Measurements from ENCODE around the gene EVA1A. TPM values are rescaled to one million over a fixed set of nuclear protein-coding genes. Genes with fewer than 3 reads are reported as not detected.

Gene EVA1A
- total and polyA plus RNA-seq, 5 donors from 2014 or later: not detected

DNA sequence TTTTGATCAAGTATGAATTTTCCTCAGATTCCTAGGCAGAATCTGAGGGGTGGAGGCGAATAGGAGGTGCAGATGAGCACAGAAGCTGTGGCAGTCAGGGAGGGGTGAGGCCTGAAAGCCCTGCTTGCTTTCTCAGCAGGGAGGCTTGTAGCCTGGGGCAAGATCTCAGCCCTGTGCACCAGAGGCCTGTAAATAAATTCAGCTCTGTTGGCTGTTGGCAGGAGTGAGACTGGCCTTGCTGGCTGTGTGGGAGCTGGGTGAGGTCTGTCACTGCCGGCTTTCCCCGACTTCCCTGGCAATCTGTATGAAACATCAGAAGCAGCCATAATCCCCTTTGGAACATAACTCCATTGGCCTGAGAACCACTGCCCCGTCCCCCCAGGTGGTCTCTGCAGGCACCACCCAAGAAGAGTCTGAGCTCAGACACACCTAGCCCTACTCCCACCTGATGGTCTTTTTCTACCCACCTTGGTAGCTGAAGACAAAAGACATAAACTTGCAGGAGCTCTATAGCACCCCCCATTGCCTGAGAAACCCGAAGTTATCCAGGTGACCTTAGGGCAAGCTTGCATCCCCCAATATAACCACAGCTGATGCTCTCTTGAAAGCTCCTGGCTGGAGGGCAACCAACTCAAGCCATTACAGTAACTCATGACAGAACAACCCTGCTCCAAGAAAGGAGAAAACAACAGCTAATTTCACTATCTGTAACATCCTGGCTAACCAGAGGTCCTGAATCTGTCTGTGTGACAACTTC lies 32.3 kb downstream of the EVA1A start:
- H3K27me3 ChIP-seq (ENCODE audit: control insufficient read depth, insufficient read depth, low read length): peaks cover 4% of the 10 kb centered on the region
- peaks cover 8% of the 10 kb centered on the region for H3K27me3 Mint-ChIP-seq
- H3K36me3 ChIP-seq (ENCODE audit: control insufficient read depth, insufficient read depth, low read length): no peaks in the 10 kb centered on the region
- no peak for ATAC-seq (ENCODE audit: low read depth in 2 of 2)
- H3K27ac ChIP-seq (ENCODE audit: insufficient read depth, low read length, poor library complexity, severe bottlenecking): no peak overlapping the region
- H3K4me1 ChIP-seq (ENCODE audit: control insufficient read depth, insufficient read depth, low read length, poor library complexity, severe bottlenecking): no peaks in the 10 kb centered on the region
- H3K4me3 Mint-ChIP-seq: no peak overlapping the region
- no peak for DNase-seq
- no peaks in the 10 kb centered on the region for H3K36me3 Mint-ChIP-seq
- no peak overlapping the region for H3K4me3 ChIP-seq (ENCODE audit: low read depth, low read length)
- H3K9me3 Mint-ChIP-seq: peaks cover 0 to 4% (median 0%) of the 10 kb centered on the region in 7 donors
- H3K9me3 ChIP-seq (ENCODE audit: control insufficient read depth in 2 of 2, low read length in 2 of 2): no peaks in the 10 kb centered on the region
- H3K4me1 Mint-ChIP-seq: no peaks in the 10 kb centered on the region
- no peak overlapping the region for H3K27ac Mint-ChIP-seq

DNA sequence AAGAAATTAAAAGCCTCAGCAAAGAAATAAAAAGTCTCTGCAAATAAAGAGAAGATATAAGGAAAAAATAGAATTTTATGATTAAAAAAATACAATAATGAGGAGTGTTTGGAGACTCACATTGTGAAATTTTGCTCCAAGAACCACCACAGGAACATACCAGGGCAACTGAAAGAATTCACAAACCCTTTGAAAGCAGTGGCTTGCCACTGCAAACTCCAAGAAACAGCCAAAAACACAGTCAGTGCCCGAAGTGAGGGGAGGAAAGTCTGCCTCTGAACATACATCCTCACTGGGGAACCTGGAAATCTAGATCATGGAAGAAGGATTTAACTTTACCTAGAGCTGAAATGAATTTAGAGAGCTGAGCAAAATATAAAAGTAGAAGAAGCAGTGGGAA lies 33.1 kb downstream of the EVA1A start:
- H3K36me3 ChIP-seq (ENCODE audit: control insufficient read depth, insufficient read depth, low read length): no peaks in the 10 kb centered on the region
- no peak overlapping the region for H3K4me3 Mint-ChIP-seq
- no peak overlapping the region for H3K27ac Mint-ChIP-seq
- DNase-seq (no peak), ATAC-seq (ENCODE audit: low read depth in 2 of 2) (no peak)
- no peaks in the 10 kb centered on the region for H3K36me3 Mint-ChIP-seq
- H3K4me3 ChIP-seq (ENCODE audit: low read depth, low read length): no peak overlapping the region
- H3K9me3 Mint-ChIP-seq: peaks cover 0 to 4% (median 0%) of the 10 kb centered on the region in 7 donors
- H3K9me3 ChIP-seq (ENCODE audit: control insufficient read depth in 2 of 2, low read length in 2 of 2): no peaks in the 10 kb centered on the region
- no peaks in the 10 kb centered on the region for H3K4me1 ChIP-seq (ENCODE audit: control insufficient read depth, insufficient read depth, low read length, poor library complexity, severe bottlenecking)
- H3K4me1 Mint-ChIP-seq: no peaks in the 10 kb centered on the region
- no peak overlapping the region for H3K27ac ChIP-seq (ENCODE audit: insufficient read depth, low read length, poor library complexity, severe bottlenecking)
- H3K27me3 Mint-ChIP-seq: peaks cover 8% of the 10 kb centered on the region
- peaks cover 4% of the 10 kb centered on the region for H3K27me3 ChIP-seq (ENCODE audit: control insufficient read depth, insufficient read depth, low read length)

DNA sequence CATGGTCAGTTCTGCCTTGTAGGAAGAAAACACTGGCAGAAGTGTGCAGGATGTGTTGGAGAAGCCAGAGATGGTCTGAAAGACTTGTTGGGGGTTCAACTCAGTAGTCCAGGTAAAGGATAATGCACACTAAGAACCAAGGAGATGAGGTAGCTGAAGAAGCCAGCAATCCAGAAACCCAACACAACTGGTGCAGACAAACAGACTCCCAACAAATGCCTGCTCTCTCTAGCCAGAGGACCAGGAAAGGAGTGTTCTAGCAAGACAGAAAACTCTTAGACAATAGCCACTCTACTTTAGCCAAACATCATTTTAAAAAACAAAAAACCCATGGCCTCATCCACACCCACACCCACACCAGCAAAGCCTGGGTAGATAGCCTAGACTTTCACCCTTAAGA lies 33.9 kb downstream of the EVA1A start:
- no peaks in the 10 kb centered on the region for H3K36me3 ChIP-seq (ENCODE audit: control insufficient read depth, insufficient read depth, low read length)
- no peak overlapping the region for H3K4me3 Mint-ChIP-seq
- H3K4me1 Mint-ChIP-seq: no peaks in the 10 kb centered on the region
- no peaks in the 10 kb centered on the region for H3K4me1 ChIP-seq (ENCODE audit: control insufficient read depth, insufficient read depth, low read length, poor library complexity, severe bottlenecking)
- ATAC-seq (ENCODE audit: low read depth in 2 of 2) (no peak), DNase-seq (no peak)
- no peaks in the 10 kb centered on the region for H3K9me3 ChIP-seq (ENCODE audit: control insufficient read depth in 2 of 2, low read length in 2 of 2)
- H3K27me3 ChIP-seq (ENCODE audit: control insufficient read depth, insufficient read depth, low read length): peaks cover 4% of the 10 kb centered on the region
- H3K27ac ChIP-seq (ENCODE audit: insufficient read depth, low read length, poor library complexity, severe bottlenecking): no peak overlapping the region
- no peak overlapping the region for H3K27ac Mint-ChIP-seq
- no peaks in the 10 kb centered on the region for H3K36me3 Mint-ChIP-seq
- H3K4me3 ChIP-seq (ENCODE audit: low read depth, low read length): no peak overlapping the region
- H3K9me3 Mint-ChIP-seq: peaks cover 0 to 4% (median 0%) of the 10 kb centered on the region in 7 donors
- H3K27me3 Mint-ChIP-seq: peaks cover 8% of the 10 kb centered on the region

DNA sequence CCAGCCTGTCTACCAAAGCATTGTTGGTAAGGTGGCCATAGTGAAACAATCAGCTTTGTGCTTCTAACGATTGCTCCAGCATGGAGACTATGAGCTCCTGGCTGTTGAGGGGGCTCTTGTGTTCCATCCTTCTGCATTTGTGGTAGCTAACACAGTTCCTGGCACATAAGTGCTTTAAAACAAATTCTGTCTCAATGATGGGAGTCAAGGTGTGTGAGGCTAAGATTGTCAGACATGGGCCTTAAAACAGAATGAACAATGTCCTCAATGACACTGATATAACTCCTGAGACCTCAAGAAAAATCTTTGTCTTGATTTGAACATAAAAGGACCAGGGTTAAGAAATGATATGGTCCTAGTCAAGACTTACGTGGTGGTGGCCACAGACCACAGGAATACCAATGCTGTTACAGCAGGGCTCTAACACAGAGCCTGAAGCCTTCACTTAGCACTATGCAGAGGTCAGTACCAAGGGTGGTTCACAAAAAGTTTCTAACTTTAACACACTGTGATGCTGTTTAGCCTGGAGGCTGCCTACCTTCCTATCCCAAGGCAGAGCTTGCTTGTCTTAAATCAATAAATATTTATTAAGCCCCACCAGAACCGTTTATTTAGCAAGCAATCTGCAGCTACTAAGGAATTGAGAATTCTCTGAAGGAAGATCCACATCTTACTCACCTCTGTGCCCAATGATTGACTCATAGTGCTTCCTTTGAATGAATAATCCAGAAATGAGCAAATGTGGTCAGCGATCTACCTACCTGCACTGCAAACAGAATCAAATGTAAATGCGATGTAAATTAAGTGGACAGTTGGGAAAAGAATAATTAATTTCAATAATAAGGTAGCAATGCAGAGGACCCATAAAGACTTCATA lies 35.1 kb downstream of the EVA1A start:
- Mint-ChIP-seq H3K4me3 (no peak overlapping the region), H3K27me3 (peaks cover 11% of the 10 kb centered on the region), H3K4me1 (no peaks in the 10 kb centered on the region), H3K9me3 (peaks cover 0 to 4% (median 0%) of the 10 kb centered on the region in 7 donors), H3K27ac (no peak overlapping the region), H3K36me3 (no peaks in the 10 kb centered on the region)
- H3K27me3 ChIP-seq (ENCODE audit: control insufficient read depth, insufficient read depth, low read length): peaks cover 4% of the 10 kb centered on the region
- no peaks in the 10 kb centered on the region for H3K36me3 ChIP-seq (ENCODE audit: control insufficient read depth, insufficient read depth, low read length)
- H3K27ac ChIP-seq (ENCODE audit: insufficient read depth, low read length, poor library complexity, severe bottlenecking): no peak overlapping the region
- H3K4me3 ChIP-seq (ENCODE audit: low read depth, low read length): no peak overlapping the region
- no peak for ATAC-seq (ENCODE audit: low read depth in 2 of 2)
- no peak for DNase-seq
- H3K4me1 ChIP-seq (ENCODE audit: control insufficient read depth, insufficient read depth, low read length, poor library complexity, severe bottlenecking): no peaks in the 10 kb centered on the region
- no peaks in the 10 kb centered on the region for H3K9me3 ChIP-seq (ENCODE audit: control insufficient read depth in 2 of 2, low read length in 2 of 2)

DNA sequence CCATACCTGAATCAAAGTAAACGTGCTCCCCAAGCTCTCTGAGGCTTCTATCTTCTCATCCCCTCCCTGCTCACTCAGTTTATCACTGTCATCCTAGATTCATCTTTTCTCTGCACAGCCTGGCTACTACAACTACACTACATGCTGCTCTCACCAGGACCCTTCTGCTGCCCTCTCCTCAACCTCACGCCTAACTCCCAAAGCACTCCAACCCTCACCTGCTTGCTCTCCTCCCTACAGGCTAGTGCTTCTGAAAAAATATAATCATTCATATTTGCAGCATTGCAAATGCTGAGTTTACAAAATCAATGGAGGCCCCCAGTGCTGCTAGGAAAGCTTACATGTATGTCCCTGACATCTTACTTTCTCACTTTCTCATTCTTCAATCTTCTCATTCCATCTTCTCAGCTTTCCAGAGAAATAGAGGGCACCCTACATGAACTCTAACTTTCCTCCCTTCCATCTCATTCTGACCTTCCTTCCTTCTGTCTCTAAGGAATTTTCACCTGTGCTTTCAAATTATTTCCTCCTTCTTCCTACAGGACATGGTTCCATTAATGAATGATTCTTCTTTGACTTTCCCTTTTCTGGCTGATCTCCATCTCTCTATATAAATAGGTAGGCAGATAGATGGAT lies 36.3 kb downstream of the EVA1A start:
- Mint-ChIP-seq H3K27ac (no peak overlapping the region), H3K4me3 (no peak overlapping the region), H3K27me3 (peaks cover 11% of the 10 kb centered on the region), H3K4me1 (no peaks in the 10 kb centered on the region), H3K36me3 (no peaks in the 10 kb centered on the region), H3K9me3 (peaks cover 0 to 2% (median 0%) of the 10 kb centered on the region in 7 donors)
- Histone ChIP-seq H3K36me3 (ENCODE audit: control insufficient read depth, insufficient read depth, low read length) (no peaks in the 10 kb centered on the region), H3K27ac (ENCODE audit: insufficient read depth, low read length, poor library complexity, severe bottlenecking) (no peak overlapping the region), H3K4me1 (ENCODE audit: control insufficient read depth, insufficient read depth, low read length, poor library complexity, severe bottlenecking) (no peaks in the 10 kb centered on the region), H3K27me3 (ENCODE audit: control insufficient read depth, insufficient read depth, low read length) (peaks cover 4% of the 10 kb centered on the region), H3K4me3 (ENCODE audit: low read depth, low read length) (no peak overlapping the region), H3K9me3 (ENCODE audit: control insufficient read depth in 2 of 2, low read length in 2 of 2) (no peaks in the 10 kb centered on the region)
- DNase-seq: no peak
- ATAC-seq (ENCODE audit: low read depth in 2 of 2): no peak

DNA sequence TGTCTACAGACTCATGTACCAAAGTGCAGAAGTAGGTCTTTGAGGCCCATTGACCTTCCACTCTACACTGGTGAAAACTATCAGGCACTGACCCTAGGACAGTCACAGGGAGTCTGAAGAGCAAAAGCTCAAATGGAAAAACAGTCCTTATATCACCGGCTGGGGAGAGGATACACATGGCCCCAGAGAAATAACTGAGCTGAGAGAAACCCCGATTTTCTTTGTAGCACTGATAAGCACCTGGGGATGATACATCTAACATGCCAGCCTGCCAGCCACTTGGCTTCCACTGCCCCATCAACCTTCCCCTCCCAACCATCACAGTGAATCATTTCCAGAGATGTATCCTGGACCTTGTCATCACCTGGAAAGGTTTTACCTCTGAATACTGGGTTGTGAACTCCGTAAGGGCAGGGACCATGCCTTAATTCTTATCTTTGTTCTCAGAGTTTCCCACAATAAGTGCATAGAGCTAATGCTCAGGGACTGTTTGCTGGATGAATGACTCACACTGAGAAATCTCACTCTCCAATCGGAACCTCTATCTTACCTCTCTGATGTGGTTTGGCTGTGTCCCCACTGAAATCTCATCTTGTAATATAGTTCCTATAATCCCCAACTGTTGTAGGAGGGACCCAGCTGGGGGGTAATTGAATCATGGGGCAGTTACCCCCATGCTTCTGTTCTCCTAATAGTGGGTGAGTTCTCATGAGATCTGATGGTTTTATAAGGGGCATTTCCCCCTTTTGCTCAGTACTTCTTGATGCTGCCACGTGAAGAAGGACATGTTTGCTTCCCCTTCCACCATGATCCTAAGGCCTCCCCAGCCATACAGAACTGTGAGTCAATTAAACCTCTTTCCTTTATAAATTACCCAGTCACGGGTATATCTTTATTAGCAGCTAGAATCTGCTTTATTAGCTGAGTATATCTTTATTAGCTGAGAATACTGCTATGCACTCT lies 37.1 kb downstream of the EVA1A start:
- Mint-ChIP-seq H3K9me3 (peaks cover 0 to 2% (median 0%) of the 10 kb centered on the region in 7 donors), H3K27ac (no peak overlapping the region), H3K4me1 (no peaks in the 10 kb centered on the region), H3K36me3 (no peaks in the 10 kb centered on the region), H3K4me3 (no peak overlapping the region), H3K27me3 (peaks cover 10% of the 10 kb centered on the region)
- Histone ChIP-seq H3K27me3 (ENCODE audit: control insufficient read depth, insufficient read depth, low read length) (peaks cover 4% of the 10 kb centered on the region), H3K4me1 (ENCODE audit: control insufficient read depth, insufficient read depth, low read length, poor library complexity, severe bottlenecking) (no peaks in the 10 kb centered on the region), H3K27ac (ENCODE audit: insufficient read depth, low read length, poor library complexity, severe bottlenecking) (no peak overlapping the region), H3K9me3 (ENCODE audit: control insufficient read depth in 2 of 2, low read length in 2 of 2) (no peaks in the 10 kb centered on the region), H3K36me3 (ENCODE audit: control insufficient read depth, insufficient read depth, low read length) (no peaks in the 10 kb centered on the region), H3K4me3 (ENCODE audit: low read depth, low read length) (no peak overlapping the region)
- DNase-seq (no peak), ATAC-seq (ENCODE audit: low read depth in 2 of 2) (no peak)
